ENCODE measurements around the gene GCNT3.

DNA sequence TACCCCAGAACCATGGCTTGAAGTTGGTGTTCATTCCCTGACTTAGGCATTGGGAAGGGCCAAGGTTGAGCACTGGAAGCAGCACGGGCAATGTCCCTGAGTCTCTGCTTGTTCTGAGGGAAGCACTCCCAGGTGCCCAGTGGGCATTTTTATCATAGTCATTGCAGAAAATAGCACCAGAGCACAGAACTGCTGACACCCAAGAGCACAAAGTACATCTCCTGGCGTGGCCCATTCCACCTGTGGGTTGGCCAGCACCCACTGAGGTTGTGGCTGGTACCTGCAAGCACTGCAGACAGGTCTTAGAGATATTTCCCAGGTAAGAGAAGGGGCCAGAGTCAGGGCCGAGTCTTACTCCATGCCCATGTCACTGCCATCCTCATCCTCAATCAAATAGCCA, 28.5 kb upstream of the GCNT3 start:
- TF ChIP-seq ZNF274 (IDR thresholded peaks at IDR 0.05; ENCODE audit: low read depth, low read length) (no peak), SUZ12 (IDR thresholded peaks at IDR 0.05; ENCODE audit: extremely low read depth, insufficient read depth, insufficient read length) (no peak)

Measured in NT2/D1 (cell line).